Activated T-helper 2 cell treated with anti-CD3 and anti-CD28 coated beads, Interferon-gamma antibody, Interleukin-2, Interleukin-4, amounts not matched to agents 10 μg/mL and 5 μg/mL and 100 μg/mL, durations not matched to agents 14 hours and 24 hours and 36 hours (primary cell): ENCODE results near the gene KIF25. TPM values are rescaled to one million over a fixed set of nuclear protein-coding genes. Genes with fewer than 3 reads are reported as not detected.

Source experiments
- DNase-seq: peaks from one replicate; pipeline ENCODE4 v3.0.0; 2021; ENCODE audit warnings: low spot score
- H3K27ac Mint-ChIP-seq: one replicate; pipeline ENCODE4 v1.8.0; 2021; ENCODE audit warnings: mixed read lengths
- H3K27me3 Mint-ChIP-seq: one replicate; pipeline ENCODE4 v1.8.0; 2021; ENCODE audit warnings: low read depth, mixed read lengths
- H3K36me3 Mint-ChIP-seq: one replicate; pipeline ENCODE4 v1.8.0; 2021; ENCODE audit warnings: low read depth, mixed read lengths
- H3K4me1 Mint-ChIP-seq: one replicate; pipeline ENCODE4 v1.8.0; 2021; ENCODE audit warnings: low read depth, mixed read lengths
- H3K4me3 Mint-ChIP-seq: one replicate; pipeline ENCODE4 v1.8.0; 2021; ENCODE audit warnings: low read depth, mild to moderate bottlenecking, moderate library complexity, mixed read lengths
- H3K9me3 Mint-ChIP-seq: one replicate; pipeline ENCODE4 v1.8.0; 2021; ENCODE audit warnings: mixed read lengths
- intact Hi-C: fragments of 100-400 bp; cut with micrococcal nuclease; formaldehyde crosslinking; loops from one replicate; pipeline ENCODE4 v1.15.1; 2023
- total RNA-seq: library from RNA; stranded (reverse); gene quantifications from 2 replicates; pipeline ENCODE4 v1.2.3, GENCODE V29; 2022

KIF25 gene
- total RNA-seq, 1 donor from 2014 or later, result not detected

DNA sequence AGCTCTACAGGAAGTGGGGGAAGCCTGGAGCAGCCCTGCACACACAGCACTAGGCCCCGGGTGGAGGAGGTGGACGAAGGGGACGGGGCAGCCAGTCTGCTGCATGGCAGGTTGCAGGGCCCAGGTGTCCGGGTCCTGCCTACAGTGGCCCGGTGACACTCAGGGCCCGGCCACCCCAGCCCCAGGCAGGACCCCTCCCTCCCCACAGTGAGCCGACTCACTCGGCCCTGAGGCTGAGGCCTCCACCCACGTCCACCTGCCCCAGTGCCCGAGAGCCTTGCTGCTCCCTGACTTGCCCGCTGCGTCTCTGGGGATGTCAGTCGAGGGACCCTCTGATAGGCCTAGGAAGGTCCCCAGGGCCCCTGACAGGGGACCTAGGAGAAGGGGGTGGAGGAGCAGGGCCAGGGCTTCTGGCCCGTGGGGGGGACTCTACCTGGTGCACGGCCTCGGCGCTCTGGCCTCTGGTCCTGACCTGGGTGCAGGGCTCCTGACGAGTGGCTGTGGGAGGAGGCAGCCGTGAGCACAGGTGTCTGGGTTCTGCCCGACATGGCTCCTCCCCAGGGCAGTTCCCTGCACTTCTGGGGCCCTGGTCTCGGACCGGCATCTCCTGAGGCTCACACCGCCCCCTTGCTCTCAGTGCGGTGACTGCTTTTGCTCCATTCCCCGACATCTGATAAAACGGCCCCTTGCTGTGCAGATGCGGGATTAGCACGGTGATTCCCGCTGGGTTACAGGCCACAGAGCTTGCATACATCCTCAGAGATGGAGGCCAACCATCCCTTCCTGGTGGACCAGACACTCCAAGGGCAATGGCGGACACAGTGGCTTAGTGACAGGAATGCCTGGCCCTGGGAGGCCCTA lies 61.5 kb downstream of the KIF25 start:
- H3K27me3 Mint-ChIP-seq, result no peaks in the 10 kb centered on the region
- no peak for DNase-seq
- H3K4me1 Mint-ChIP-seq, result no peaks in the 10 kb centered on the region

DNA sequence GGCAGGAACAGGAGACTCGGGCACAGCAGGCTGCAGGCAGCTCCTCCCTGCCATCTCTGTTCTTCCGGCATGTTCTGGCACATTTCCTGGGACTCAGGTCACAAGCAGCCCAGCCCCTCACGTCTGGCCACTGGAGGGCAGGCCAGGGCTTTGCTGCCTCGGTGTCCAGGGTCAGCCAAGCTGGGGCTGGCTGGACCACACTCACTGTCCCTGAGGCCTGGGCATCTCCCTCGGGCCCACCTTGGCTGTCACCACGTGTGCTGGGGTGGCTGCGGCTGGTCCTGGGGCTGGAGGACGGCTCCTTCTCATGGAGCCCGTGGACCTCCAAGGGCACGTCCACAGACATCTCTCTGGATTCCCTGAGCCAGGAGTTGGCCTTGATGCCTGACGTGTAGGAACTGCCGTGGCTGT lies 63.1 kb downstream of the KIF25 start:
- H3K4me1 Mint-ChIP-seq, result no peaks in the 10 kb centered on the region
- no peak overlapping the region for H3K27ac Mint-ChIP-seq
- H3K9me3 Mint-ChIP-seq, result no peaks in the 10 kb centered on the region
- intact Hi-C loops, result no loop called here
- H3K27me3 Mint-ChIP-seq, result no peaks in the 10 kb centered on the region
- no peak overlapping the region for H3K4me3 Mint-ChIP-seq
- no peaks in the 10 kb centered on the region for H3K36me3 Mint-ChIP-seq
- no peak for DNase-seq

More for the DNA sequence above, 61.5 kb downstream of the KIF25 start:
- Mint-ChIP-seq H3K27ac (no peak overlapping the region), H3K9me3 (no peaks in the 10 kb centered on the region), H3K4me3 (no peak overlapping the region), H3K36me3 (no peaks in the 10 kb centered on the region)
- intact Hi-C loops, result no loop called here

DNA sequence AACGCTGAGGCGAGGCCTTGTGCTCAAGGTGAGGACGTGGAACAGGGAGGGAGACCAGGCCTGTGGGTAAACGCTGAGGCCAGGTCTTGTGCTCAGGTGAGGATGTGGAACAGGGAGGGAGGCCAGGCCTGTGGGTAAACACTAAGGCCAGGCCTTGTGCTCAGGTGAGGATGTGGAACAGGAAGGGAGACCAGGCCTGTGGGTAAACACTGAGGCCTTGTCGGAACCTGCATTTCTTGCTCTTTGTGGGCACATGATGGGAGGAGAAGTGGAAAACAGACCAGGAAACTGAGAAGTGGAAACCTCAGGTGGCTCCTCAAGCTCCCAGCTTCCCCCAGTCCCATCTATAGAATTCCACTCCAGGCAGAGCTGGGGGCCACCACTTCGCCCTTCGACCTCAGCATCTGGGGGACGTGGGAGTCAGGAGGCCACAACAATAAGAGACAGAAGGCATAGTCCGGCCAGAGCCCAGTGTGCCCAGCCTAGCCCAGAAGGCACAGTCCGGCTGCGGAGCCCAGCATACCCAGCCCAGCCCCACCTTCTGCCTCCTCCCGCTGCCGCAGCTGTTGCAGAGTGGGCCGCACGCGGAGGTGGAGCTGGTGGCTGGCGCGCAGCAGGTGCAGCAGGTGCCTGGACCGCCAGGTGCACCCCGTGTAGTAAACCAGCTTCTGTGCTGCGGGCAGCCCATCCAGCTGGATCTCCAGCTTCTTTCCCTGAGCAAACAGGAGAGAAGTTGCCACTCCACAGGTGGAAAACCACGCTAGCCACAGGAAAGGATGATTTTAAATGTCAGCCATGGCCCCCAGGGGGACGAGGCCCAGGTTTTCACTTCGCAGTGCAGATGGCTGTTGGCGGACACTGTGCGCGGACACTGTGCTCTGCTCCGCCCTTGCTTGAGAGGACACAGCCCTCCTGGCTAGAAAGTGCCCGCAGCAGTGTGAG lies 64.1 kb downstream of the KIF25 start:
- H3K4me1 Mint-ChIP-seq, result no peaks in the 10 kb centered on the region
- intact Hi-C loops, result no loop called here

DNA sequence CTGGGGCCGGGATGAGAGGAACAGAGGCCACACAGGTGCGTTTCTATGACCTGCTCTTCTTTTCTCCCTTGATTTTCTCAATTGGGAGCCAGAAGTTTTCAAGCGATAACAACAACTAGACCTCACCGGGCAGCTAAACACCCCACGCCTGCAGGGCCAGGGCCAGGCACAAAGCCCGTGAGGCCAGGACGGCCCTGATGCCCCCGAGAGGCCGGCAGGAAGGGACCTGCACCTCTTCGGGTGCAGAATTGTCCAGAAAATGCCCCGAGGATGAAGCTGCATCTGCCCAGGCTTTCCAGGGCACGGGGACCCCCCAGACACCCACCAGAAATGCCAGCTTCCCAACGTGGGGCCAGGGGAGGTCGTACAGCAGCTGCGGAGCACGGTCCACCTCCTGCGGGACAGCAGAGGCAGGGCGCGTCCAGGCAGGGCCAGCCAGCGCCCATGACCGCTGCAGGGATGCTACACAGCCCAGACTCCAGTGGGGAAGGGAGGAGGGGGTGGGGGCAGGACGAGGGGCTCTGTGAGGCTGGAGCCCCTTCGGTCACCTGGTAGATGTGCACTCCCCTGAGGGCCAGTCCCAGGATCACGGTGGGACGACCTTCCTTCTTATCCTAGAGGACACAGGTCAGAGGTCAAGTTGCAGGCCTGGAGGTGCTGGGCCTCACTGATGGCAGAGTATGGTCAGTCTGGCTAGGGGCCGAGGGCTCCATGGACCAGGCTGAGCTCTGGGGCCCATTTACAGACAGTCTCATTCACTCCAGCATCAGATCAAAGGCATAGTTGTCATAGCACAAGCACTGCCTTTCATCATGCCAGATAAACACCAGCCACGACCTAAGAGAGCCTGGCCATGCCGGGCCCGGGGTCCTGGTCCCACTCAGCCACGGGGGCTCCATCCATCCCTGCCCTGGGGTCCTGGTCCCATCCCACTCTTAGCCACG lies 65.1 kb downstream of the KIF25 start:
- H3K27ac Mint-ChIP-seq, result no peak overlapping the region
- no peaks in the 10 kb centered on the region for H3K4me1 Mint-ChIP-seq
- H3K27me3 Mint-ChIP-seq, result no peaks in the 10 kb centered on the region
- no peak overlapping the region for H3K4me3 Mint-ChIP-seq
- no peak for DNase-seq
- H3K9me3 Mint-ChIP-seq, result no peaks in the 10 kb centered on the region
- no peaks in the 10 kb centered on the region for H3K36me3 Mint-ChIP-seq
- intact Hi-C loops, result no loop called here

More for the DNA sequence above, 64.1 kb downstream of the KIF25 start:
- H3K36me3 Mint-ChIP-seq, result no peaks in the 10 kb centered on the region
- H3K9me3 Mint-ChIP-seq, result no peaks in the 10 kb centered on the region
- H3K27me3 Mint-ChIP-seq, result no peaks in the 10 kb centered on the region
- no peak overlapping the region for H3K4me3 Mint-ChIP-seq
- no peak overlapping the region for H3K27ac Mint-ChIP-seq
- no peak for DNase-seq

DNA sequence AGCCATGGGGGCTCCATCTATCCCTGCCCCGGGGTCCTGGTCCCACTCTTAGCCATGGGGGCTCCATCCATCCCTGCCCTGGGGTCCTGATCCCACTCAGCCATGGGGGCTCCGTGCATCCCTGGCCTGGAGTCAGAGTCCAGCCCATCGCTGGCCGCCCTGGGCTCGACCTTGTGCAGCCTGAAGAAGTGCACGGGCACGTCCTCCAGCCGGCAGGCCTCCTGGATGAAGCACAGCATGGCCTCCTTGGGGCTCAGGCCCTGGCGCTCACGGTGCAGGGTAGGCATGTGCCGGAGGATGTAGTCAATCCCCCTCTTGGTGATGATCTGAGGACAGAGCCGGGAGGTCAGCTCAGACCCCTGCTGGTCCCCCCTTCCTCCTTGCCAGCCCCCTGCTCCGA lies 66.0 kb downstream of the KIF25 start:
- no peak for DNase-seq
- Mint-ChIP-seq H3K27ac (no peak overlapping the region), H3K9me3 (no peaks in the 10 kb centered on the region), H3K4me3 (no peak overlapping the region), H3K36me3 (no peaks in the 10 kb centered on the region), H3K4me1 (no peaks in the 10 kb centered on the region), H3K27me3 (no peaks in the 10 kb centered on the region)
- intact Hi-C loops, result no loop called here

DNA sequence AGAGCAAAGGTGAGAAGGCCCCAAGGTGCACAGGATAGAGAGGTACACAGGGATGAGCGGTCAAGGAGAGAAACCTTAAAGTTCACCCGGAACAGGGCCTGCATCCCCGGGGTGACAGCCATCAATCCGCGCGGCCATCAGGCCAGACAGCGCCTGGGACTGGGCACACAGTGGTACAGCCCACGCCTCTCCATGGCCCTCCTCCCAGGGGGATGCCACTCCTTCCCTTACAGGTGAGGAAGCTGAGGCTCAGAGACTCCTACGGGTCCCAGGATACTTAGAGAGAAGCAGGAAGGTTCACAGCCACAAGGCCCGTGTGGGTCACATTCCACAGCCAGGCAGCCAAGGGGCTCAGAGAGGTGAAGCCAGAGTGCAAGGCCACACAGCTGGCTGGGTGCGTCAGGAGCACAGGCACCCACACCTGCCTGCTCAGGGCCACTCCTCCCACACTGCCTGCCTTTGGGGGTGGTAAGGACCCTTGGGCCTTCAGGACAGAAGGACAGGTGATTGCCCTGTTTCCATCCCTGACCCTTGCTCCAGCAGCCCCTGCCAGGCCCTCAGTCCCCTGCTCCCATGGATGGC lies 66.8 kb downstream of the KIF25 start:
- no peak overlapping the region for H3K4me3 Mint-ChIP-seq
- no peaks in the 10 kb centered on the region for H3K27me3 Mint-ChIP-seq
- H3K4me1 Mint-ChIP-seq, result no peaks in the 10 kb centered on the region
- intact Hi-C loops, result no loop called here
- H3K9me3 Mint-ChIP-seq, result no peaks in the 10 kb centered on the region
- no peaks in the 10 kb centered on the region for H3K36me3 Mint-ChIP-seq
- no peak overlapping the region for H3K27ac Mint-ChIP-seq
- no peak for DNase-seq

DNA sequence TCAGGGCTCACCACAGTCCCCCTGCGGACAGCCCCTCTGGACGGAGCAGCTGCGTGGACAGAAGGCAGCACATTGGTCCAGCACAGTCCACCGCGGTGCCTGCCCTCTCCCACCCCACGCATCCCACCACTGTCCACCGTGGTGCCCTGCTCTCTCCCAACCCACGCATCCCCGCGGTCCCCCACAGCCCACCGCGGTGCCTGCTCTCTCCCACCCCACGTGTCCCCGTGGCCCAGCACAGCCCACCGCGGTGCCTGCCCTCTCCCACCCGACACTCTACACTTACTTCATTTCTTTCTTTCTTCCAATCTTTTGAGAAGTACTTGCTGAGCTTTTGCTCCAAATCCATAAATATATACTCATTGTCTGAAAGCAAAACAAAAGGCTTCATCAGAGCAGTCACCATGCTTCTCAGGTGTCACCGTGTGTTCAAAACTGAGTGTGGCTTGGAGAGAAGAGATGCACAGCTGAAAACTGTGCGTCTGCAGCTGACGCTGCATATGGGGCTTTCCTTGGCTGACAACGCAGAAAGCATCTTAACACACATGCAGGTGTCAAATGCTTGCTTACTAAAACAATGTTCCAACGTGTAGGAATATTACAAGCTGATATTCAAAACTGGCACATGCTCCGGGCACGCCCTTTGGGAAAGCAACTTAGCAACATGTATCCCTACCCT lies 69.7 kb downstream of the KIF25 start:
- intact Hi-C loops, result no loop called here
- Mint-ChIP-seq H3K4me3 (no peak overlapping the region), H3K36me3 (no peaks in the 10 kb centered on the region), H3K4me1 (no peaks in the 10 kb centered on the region), H3K27ac (no peak overlapping the region), H3K27me3 (no peaks in the 10 kb centered on the region), H3K9me3 (no peaks in the 10 kb centered on the region)
- no peak for DNase-seq

DNA sequence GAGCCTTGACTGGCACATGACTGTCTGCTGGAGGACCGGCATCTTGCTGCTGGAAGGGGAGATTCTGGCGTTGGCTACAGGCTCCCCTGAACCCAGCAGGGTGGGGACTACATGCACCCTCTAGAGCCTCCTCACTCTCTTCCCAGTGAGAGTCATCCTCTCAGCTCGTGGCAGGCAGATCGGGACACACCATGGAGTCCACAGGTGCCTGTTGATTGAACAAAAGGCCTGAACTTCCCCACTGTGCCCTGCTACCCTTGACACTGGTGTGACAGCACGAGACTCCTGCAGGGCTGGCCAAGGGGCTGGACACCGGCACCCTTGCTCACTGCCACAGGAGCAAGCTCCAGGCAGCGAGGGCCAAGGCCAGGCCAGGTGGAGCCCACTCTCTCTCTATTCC lies 73.3 kb downstream of the KIF25 start:
- H3K4me1 Mint-ChIP-seq, result no peaks in the 10 kb centered on the region
- no peak for DNase-seq
- no peak overlapping the region for H3K4me3 Mint-ChIP-seq
- H3K9me3 Mint-ChIP-seq, result no peaks in the 10 kb centered on the region
- no peaks in the 10 kb centered on the region for H3K36me3 Mint-ChIP-seq
- no peak overlapping the region for H3K27ac Mint-ChIP-seq
- intact Hi-C loops, result no loop called here
- H3K27me3 Mint-ChIP-seq, result no peaks in the 10 kb centered on the region

DNA sequence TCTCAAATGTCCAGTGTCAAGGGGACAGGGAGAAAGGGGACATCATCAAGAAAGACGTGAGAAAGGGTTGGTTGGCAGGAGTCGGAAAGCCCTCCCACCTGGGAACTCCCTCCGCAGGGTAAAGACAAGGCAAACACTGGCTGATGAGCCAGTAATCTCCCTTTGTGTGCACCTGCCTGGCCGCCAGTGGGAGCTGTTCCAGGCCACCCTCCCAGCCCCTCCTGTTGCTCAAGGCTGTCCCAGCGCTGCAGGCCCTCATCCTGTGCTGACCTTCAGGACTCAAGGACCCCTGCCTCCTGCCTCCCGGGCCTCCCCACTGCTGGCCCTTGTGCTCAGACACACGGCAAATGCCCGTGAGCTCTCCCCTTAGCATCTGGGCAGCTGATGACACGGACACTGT lies 74.1 kb downstream of the KIF25 start:
- no peaks in the 10 kb centered on the region for H3K36me3 Mint-ChIP-seq
- DNase-seq, result no peak
- intact Hi-C loops, result no loop called here
- no peaks in the 10 kb centered on the region for H3K4me1 Mint-ChIP-seq
- no peaks in the 10 kb centered on the region for H3K9me3 Mint-ChIP-seq
- no peak overlapping the region for H3K27ac Mint-ChIP-seq
- H3K4me3 Mint-ChIP-seq, result no peak overlapping the region
- no peaks in the 10 kb centered on the region for H3K27me3 Mint-ChIP-seq

DNA sequence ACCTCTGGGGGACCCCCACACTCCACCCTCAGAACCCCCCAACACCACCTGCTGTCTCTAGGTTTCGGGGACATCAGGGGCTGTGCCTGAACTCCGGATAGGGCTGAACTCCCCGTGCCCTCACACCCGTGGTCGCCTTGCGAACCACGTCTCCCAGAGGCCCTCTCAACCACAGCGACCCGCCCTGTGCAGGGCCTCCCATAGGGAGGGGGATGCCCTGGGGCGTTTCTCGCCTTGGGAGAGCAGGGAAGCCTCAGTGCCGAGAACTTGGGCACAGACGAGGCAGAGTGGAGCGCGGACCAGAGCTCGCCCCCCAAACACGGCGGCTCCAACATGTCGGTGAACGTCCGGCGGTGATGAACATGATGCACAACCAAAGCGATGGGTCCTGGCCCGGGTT lies 74.8 kb downstream of the KIF25 start:
- Mint-ChIP-seq H3K36me3 (no peaks in the 10 kb centered on the region), H3K4me1 (no peaks in the 10 kb centered on the region), H3K4me3 (no peak overlapping the region), H3K9me3 (no peaks in the 10 kb centered on the region), H3K27me3 (no peaks in the 10 kb centered on the region), H3K27ac (no peak overlapping the region)
- DNase-seq, result no peak
- intact Hi-C loops, result no loop called here

DNA sequence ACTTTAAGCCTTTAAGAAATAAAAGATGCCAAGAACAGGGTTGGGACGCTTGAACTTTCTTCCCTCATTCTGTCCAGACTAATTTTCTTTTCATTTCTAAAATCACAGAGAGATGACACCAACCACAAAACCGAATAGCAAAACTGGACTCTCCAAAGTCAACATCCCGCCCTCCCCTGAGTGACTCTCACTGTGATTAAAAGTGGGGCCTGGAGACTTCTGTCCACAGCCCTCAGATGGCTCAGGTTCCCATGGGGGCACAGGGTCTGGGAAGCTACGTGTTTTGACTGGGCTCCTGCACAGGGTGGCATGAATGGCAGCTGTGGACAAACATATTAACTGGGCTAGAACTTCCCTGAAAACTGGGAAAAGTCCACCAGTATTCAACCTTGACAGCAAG lies 75.3 kb downstream of the KIF25 start:
- intact Hi-C loops, result no loop called here
- Mint-ChIP-seq H3K36me3 (no peaks in the 10 kb centered on the region), H3K27ac (no peak overlapping the region), H3K9me3 (no peaks in the 10 kb centered on the region), H3K27me3 (no peaks in the 10 kb centered on the region), H3K4me3 (no peak overlapping the region), H3K4me1 (no peaks in the 10 kb centered on the region)
- DNase-seq, result no peak
